ENCODE results near the gene ERBIN. TPM values are rescaled to one million over a fixed set of nuclear protein-coding genes. Genes with fewer than 3 reads are reported as not detected.

ERBIN gene
- total RNA-seq, 1 experiment from 2014 or later: 88.4 TPM

DNA sequence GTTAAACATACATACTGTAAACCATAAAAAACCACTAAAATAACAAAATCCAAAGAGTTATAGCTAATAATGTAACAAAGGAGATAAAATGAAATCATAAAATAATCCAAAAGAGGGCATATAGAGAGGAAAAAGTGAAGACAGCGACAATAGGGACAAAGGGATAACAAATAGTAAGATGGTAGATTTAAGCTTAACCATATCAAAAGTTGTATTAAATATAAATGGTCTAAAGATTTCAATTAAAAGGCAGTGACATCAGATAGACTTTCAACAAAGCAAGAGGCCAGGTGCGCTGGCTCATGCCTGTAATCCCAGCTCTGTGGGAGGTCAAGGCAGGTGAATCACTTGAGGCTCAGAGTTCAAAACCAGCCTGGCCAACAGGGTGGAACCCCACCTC lies 163.0 kb downstream of the ERBIN start:
- TF ChIP-seq CTCF (IDR thresholded peaks at IDR 0.05) (no peak), SIN3A (IDR thresholded peaks at IDR 0.05; ENCODE audit: borderline replicate concordance, insufficient read depth, low read depth, low read length) (no peak), REST (IDR thresholded peaks at IDR 0.05; ENCODE audit: insufficient read depth in 1 of 2, low read depth in 2 of 2, low read length in 1 of 2) (no peak), POLR2AphosphoS5 (IDR thresholded peaks at IDR 0.05; ENCODE audit: low read depth, low read length) (no peak), TCF7L2 (IDR thresholded peaks at IDR 0.05; ENCODE audit: low read depth, low read length) (no peak)
- ChIA-PET CTCF (no interaction called here), POLR2A (no interaction called here)
- H3K9me3 ChIP-seq (ENCODE audit: control insufficient read depth, insufficient read depth, low read depth, low read length): peaks cover 16% of the 10 kb centered on the region; the same call in 1 of the 2 replicates
- no peak for DNase-seq (ENCODE audit: low read depth, low spot score)
- no peak overlapping the region for H3K27ac ChIP-seq (ENCODE audit: low read length)
- ATAC-seq: no peak
- no peaks in the 10 kb centered on the region for H3K4me1 ChIP-seq (ENCODE audit: control insufficient read depth, insufficient read depth, low read length)
- H3K27me3 ChIP-seq (ENCODE audit: control insufficient read depth, insufficient read depth, low read length): no peaks in the 10 kb centered on the region
- H3K36me3 ChIP-seq (ENCODE audit: control insufficient read depth, insufficient read depth, low read length): no peaks in the 10 kb centered on the region
- intact Hi-C loops (cut with micrococcal nuclease; ENCODE audit: unreplicated experiment): no loop called here
- in situ Hi-C loops (cut with HindIII; ENCODE audit: low pct_unique_long_range_greater_than_20kb, low sequenced_read_pairs): no loop called here
- TSS peak; percentile 14 for BruUV-seq (replicated peaks)
- H3K4me3 ChIP-seq (ENCODE audit: low read depth in 2 of 2, low read length in 2 of 2): no peak overlapping the region

GRCh38 chr5:66100851-66101250 lies 174.5 kb downstream of the ERBIN start:
- H3K9me3 ChIP-seq (ENCODE audit: control insufficient read depth, insufficient read depth, low read depth, low read length): peaks cover 9% of the 10 kb centered on the region; the same call in 1 of the 2 replicates
- no peak overlapping the region for H3K27ac ChIP-seq (ENCODE audit: low read length)
- no peaks in the 10 kb centered on the region for H3K36me3 ChIP-seq (ENCODE audit: control insufficient read depth, insufficient read depth, low read length)
- in situ Hi-C loops (cut with HindIII; ENCODE audit: low pct_unique_long_range_greater_than_20kb, low sequenced_read_pairs): no loop called here
- H3K4me1 ChIP-seq (ENCODE audit: control insufficient read depth, insufficient read depth, low read length): no peaks in the 10 kb centered on the region
- H3K27me3 ChIP-seq (ENCODE audit: control insufficient read depth, insufficient read depth, low read length): no peaks in the 10 kb centered on the region
- intact Hi-C loops (cut with micrococcal nuclease; ENCODE audit: unreplicated experiment): no loop called here
- H3K4me3 ChIP-seq (ENCODE audit: low read depth in 2 of 2, low read length in 2 of 2): no peak overlapping the region
- ATAC-seq (no peak), DNase-seq (ENCODE audit: low read depth, low spot score) (no peak)
- TF ChIP-seq CTCF (IDR thresholded peaks at IDR 0.05) (no peak), REST (IDR thresholded peaks at IDR 0.05; ENCODE audit: insufficient read depth in 1 of 2, low read depth in 2 of 2, low read length in 1 of 2) (no peak), POLR2AphosphoS5 (IDR thresholded peaks at IDR 0.05; ENCODE audit: low read depth, low read length) (no peak), TCF7L2 (IDR thresholded peaks at IDR 0.05; ENCODE audit: low read depth, low read length) (no peak), SIN3A (IDR thresholded peaks at IDR 0.05; ENCODE audit: borderline replicate concordance, insufficient read depth, low read depth, low read length) (no peak)
- ChIA-PET POLR2A (no interaction called here), CTCF (interaction anchor here (0.6 kb wide), 1 partner anchor 298 kb away, joined by 5 read pairs; no protein-coding TSS in a partner anchor)
- BruUV-seq (replicated peaks): no TSS peak
